Measurements from ENCODE around the gene DBP.

- no peak for TF ChIP-seq POLR2AphosphoS5 (IDR thresholded peaks at IDR 0.05; ENCODE audit: low read depth, low read length)
- TF ChIP-seq TAF1 (IDR thresholded peaks at IDR 0.05; ENCODE audit: low read depth, low read length) = no peak
- TF ChIP-seq POLR2A (IDR thresholded peaks at IDR 0.05; ENCODE audit: low read depth, low read length) = no peak
These were observed 28.6 kb upstream of the DBP start for GRCh38 chr19:48665786-48666185.
